ENCODE data around the gene EVI5L. TPM values are rescaled to one million over a fixed set of nuclear protein-coding genes. Genes with fewer than 3 reads are reported as not detected.

The EVI5L gene
- total and polyA plus RNA-seq, 2 donors (not counting 3 experiments of a cell fraction or from before 2014, with no cell fraction given): 11.9 to 13.5 TPM

GRCh38 chr19:7832009-7832408 lies 2.0 kb downstream of the EVI5L start:
- no peak overlapping the region for H3K27ac ChIP-seq (ENCODE audit: insufficient read depth, low read depth, low read length)
- no peaks in the 10 kb centered on the region for H3K36me3 ChIP-seq (ENCODE audit: control insufficient read depth in 2 of 2, extremely low read depth in 1 of 2, insufficient read depth in 2 of 2, low read length in 2 of 2)
- H2AFZ ChIP-seq (ENCODE audit: low read depth, low read length): no peak overlapping the region
- no peaks in the 10 kb centered on the region for H3K9me1 ChIP-seq (replicated peaks; ENCODE audit: control insufficient read depth, extremely low read depth, insufficient read depth, low read length)
- ChIA-PET POLR2A (no interaction called here), CTCF (interaction anchor here (0.9 to 3.0 kb wide), 12 partner anchors 18 to 478 kb away, joined by 3 to 29 read pairs (median 6); partner anchors contain the start of gene TRAPPC5)
- no peaks in the 10 kb centered on the region for H3K79me2 ChIP-seq (ENCODE audit: control insufficient read depth, insufficient read depth, low read length)
- intact Hi-C loops (cut with micrococcal nuclease) (loop anchor here (1.0 to 5.0 kb wide), 3 partner anchors 40 to 265 kb away; partner anchors contain the start of genes PRR36 and TRAPPC5), dilution Hi-C loops (cut with MboI; ENCODE audit: extremely low pct_ligation_motif_present, low sequenced_read_pairs) (no loop called here)
- BruUV-seq (replicated peaks): no TSS peak
- H3K9me3 ChIP-seq (replicated peaks; ENCODE audit: control insufficient read depth, insufficient read depth, low read length): no peaks in the 10 kb centered on the region
- no peak overlapping the region for H3K4me2 ChIP-seq (ENCODE audit: insufficient read depth, low read length)
- peaks cover 0 to 3% of the 10 kb centered on the region in 2 experiments for H3K27me3 ChIP-seq (ENCODE audit: control insufficient read depth in 2 of 2, insufficient read depth in 2 of 2, low read length in 2 of 2)
- no peak for DNase-seq (ENCODE audit: low read depth, low spot score)
- no peak overlapping the region for H3K4me3 ChIP-seq (replicated peaks in 1 of 3; ENCODE audit: insufficient read depth in 1 of 3, low read depth in 1 of 3, low read length in 3 of 3)
- TF ChIP-seq JUN (IDR thresholded peaks at IDR 0.05; ENCODE audit: borderline replicate concordance, insufficient read depth, insufficient read length, low read depth) (no peak), GATA2 (IDR thresholded peaks at IDR 0.05; ENCODE audit: insufficient read depth, insufficient read length, low read depth, low read length) (no peak), POLR2A (IDR thresholded peaks at IDR 0.05; ENCODE audit: low read depth, low read length) (no peak), EZH2 (IDR thresholded peaks at IDR 0.05; ENCODE audit: borderline replicate concordance, low read depth, low read length, severe bottlenecking) (no peak), MYC (IDR thresholded peaks at IDR 0.05; ENCODE audit: low read depth, low read length) (no peak), POLR2AphosphoS5 (IDR thresholded peaks at IDR 0.05; ENCODE audit: insufficient read depth, low read depth, low read length) (no peak), CTCF (IDR thresholded peaks at IDR 0.05; ENCODE audit: extremely low read depth in 1 of 2, insufficient read depth in 1 of 2, low read depth in 1 of 2, low read length in 2 of 2) (no peak), MAX (IDR thresholded peaks at IDR 0.05; ENCODE audit: insufficient read depth, insufficient read length) (no peak), FOS (IDR thresholded peaks at IDR 0.05; ENCODE audit: borderline replicate concordance, insufficient read depth, low read length) (no peak)
- no peaks in the 10 kb centered on the region for H4K20me1 ChIP-seq (replicated peaks; ENCODE audit: control insufficient read depth, extremely low read depth, insufficient read depth, low read length)
- H3K4me1 ChIP-seq (ENCODE audit: control insufficient read depth, extremely low read depth, insufficient read depth, low read length): peaks cover 11% of the 10 kb centered on the region
- no peak overlapping the region for H3K9ac ChIP-seq (replicated peaks; ENCODE audit: extremely low read depth, insufficient read depth, low read length)
- FAIRE-seq: no peak

Data from endothelial cell of umbilical vein (primary cell).